GM12872 (cell line): ENCODE measurements around the gene OR7G2.

Source experiments
- TF ChIP-seq, protein P1 (sequence below): IDR thresholded peaks from 3 replicates; pipeline ENCODE4 v1.5.1; 2011; ENCODE audit warnings: low read depth, mild to moderate bottlenecking, low read length, moderate library complexity; ENCODE audit not compliant: insufficient read depth

Gene OR7G2

DNA sequence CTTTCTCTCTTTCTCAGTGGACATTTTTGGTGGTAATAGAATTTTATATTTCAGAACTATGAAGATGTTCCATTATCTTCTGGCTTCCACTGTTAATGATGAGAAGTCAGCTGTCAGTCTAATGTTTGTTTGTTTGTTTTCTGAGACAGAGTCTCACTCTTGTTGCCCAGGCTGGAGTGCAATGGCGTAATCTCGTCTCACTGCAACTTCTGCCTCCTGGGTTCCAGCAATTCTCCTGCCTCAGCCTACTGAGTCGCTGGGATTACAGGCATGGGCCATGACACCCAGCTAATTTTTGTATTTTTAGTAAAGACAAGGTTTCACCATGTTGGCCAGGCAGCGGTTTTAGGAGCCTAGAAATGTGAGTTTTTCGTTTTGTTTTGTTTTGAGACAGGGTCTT lies 37.6 kb upstream of the OR7G2 start:
- TF ChIP-seq, protein P1, sequence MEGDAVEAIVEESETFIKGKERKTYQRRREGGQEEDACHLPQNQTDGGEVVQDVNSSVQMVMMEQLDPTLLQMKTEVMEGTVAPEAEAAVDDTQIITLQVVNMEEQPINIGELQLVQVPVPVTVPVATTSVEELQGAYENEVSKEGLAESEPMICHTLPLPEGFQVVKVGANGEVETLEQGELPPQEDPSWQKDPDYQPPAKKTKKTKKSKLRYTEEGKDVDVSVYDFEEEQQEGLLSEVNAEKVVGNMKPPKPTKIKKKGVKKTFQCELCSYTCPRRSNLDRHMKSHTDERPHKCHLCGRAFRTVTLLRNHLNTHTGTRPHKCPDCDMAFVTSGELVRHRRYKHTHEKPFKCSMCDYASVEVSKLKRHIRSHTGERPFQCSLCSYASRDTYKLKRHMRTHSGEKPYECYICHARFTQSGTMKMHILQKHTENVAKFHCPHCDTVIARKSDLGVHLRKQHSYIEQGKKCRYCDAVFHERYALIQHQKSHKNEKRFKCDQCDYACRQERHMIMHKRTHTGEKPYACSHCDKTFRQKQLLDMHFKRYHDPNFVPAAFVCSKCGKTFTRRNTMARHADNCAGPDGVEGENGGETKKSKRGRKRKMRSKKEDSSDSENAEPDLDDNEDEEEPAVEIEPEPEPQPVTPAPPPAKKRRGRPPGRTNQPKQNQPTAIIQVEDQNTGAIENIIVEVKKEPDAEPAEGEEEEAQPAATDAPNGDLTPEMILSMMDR = no peak

DNA sequence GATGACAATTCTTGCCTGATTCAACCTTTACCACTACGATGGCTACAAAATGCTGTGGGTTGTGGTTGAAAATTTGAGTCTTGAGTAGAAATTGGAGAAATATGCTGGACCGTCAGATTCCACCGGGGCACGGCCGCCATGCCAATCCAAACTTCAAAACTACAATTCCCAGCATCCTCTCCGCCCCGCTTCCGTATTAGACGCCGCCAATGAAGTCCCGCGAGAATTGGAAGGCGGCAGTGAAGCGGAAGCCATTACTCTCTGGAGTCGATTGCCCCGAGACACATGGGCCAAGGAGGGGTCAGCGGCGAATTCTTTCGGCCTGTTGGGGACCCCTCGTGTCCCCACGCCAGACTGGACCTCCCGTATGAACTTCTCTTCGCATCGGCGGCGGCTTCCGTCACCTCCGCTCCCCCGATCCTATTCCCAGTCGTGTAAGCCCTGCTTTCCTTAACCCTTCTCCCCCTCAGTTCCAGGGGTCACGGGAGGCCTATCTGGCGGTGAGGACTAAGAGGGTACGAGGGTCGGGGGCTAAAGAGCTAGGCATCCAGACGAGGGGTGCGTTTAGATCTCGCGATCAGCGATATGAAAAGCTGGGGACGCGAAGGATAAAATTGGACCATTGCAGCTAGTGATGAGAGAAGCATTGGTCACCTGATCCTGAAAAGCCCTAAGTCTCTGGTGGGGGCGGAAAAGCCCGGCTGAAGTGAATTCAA lies 33.0 kb upstream of the OR7G2 start, which contains the start of gene ZNF317:
TSS of gene ZNF317 (plus strand) at position 239 of the 716 bp plus-strand sequence. CDS start 15,620 bp downstream, outside the sequence.
- TF ChIP-seq, protein P1 = no peak

DNA sequence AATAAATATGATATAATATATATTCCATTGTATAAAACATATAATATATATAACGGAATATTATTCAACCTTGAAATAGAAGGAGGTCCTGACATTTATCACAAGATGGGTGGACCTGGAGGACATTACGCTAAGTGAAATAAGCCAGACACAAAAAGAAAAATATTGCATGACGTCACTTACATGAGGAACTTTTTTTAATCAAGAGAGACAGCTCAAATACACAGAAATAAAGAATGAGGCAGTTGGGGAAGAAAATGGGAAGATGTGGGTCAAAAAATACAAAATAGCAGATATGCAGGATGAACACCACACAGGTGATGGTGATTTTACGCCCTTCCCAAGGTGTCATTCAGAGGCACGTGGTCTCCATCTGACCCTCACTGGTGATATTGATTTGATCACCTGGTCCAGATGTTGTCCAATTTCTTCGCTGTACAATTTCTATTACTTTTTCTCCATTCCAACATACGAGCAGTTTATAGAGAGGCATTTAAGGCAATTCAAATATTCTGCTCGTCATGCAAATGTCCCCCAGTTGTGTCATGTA lies 32.4 kb upstream of the OR7G2 start:
- TF ChIP-seq, protein P1 = no peak

DNA sequence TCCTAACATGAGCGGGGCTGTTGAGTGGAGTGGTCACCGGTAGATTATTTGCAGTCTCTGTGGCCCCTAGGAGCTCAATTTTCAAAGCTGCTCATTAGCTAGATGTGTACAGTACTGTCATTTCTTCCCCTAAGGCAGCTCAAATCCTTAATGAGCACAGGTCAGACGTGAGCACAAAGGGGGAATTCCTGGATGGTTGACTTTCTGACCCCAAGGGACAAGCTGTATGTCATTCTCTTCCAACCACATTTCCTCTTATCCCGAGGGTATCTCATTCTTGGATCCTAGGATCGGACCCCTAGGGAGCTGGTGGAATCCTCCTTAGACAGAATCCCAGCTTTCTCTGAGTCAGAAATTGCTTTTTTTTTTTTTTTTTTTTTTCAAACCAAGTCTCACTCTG lies 25.1 kb upstream of the OR7G2 start:
- TF ChIP-seq, protein P1 = no peak

DNA sequence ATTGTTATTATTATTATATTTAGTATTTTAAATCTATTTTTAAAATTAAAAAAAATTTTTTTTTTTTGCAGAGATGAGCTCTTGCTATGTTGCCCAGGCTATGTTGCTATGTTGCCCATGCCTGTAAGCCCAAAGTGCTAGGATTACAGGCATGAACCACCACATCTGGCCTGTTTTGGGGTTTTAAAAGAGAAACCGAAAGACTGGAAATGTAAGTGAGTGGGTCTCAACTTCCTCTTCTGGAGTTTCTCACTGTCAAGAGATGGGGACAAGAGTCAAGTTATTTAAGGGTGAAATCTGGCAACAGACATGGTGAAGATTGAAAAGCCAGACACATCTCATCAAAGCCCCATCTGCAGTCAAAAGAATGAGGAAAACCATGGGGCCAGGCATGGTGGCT lies 23.7 kb upstream of the OR7G2 start:
- TF ChIP-seq, protein P1 = no peak

DNA sequence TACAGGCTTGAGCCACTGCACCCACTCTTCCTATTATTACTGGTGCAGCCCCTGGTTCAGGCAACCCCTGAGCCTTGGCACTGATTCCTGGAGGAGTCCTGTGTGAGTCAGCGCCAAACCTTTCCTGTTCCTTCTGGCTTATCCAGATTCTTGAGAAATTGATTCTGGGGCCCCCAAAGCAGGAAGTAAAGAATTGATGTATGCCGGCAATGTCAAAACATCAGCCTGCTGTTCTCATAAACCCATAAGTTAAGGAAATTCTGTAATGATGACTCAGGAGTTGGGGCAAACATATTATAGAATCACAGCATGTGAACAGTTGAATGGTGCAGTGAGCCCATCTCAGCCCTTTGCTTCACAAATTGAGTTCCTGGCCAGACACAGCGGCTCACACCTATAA lies 20.9 kb upstream of the OR7G2 start:
- TF ChIP-seq, protein P1 = no peak

DNA sequence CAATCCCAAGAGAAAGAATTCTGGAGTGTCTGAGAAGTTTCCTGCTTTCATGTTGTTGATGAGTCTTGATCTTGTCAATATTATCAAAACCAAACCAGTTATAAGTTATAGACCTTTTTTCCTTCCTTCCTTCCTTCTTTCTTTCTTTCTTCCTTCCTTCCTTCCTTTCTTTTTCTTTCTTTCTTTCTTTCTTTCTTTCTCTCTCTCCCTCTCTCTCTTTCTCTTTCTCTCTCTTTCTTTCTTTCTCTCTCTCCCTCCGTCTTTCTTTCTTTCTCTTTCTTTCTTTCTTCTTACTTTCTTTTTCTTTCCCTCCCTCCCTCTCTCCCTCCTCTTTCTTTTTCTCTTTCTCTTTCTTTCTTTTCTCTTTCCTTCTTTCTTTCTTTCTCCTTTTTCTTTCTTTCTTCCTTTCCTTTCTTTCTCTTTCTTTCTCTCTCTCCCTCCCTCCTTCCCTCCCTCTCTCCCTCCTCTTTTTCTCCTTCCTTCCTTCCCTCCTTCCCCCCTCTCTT lies 19.7 kb upstream of the OR7G2 start, which contains the start of gene OR7G3:
TSS of gene OR7G3 (minus strand) at position 51 of the 506 bp plus-strand sequence. CDS start at position 51, 0 bp downstream.
- TF ChIP-seq, protein P1 = no peak
